NCI-H2196 treated with DMSO at 0.1 percent for 48 hours (cell line): ENCODE measurements around the gene PLCB2.

ENCODE experiments used
- DNase-seq: peaks from one replicate; lab custom pipeline; 2025; ENCODE audit not compliant: unreplicated experiment; lab: John Stamatoyannopoulos, UW

PLCB2 gene

DNA sequence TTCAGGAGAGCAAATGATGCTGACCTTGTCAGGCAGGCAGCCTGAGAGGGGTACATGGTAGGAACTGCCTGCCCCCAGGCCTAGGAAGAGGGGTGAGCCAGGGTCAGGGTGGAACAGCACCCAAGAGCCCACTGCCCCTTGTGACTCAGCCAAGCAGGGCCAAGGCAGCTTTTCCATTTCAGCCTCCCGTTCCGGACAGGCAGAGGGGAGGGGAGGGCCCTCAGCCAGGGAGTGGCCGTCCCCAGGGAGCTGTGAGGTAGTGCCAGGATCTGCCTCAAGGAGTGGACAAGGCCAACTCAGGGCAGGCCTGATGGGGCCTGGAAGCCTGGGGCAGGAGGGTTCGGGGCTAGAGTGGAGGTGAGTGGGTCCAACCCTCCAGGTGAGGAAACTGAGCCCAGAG lies 19.8 kb downstream of the PLCB2 start:
- no peak for DNase-seq

DNA sequence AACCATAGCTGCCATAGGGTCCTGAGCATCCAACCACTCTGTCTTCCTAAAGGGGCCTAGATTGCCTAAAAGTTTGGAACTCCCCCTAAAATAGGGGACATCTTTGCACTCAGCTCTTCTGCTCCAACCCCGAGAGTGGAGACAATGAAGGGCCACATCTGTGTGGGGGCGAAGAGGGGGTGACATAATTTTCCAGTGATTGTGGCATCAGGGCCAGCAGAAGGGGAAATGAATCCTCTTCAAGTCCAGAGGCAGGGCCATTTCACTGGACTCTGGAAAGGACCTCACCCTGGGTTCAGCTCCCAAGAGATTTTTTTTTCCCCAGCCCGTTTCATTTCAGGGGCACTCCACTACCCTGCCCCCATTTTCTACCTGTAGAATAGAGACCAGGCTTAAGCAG lies 20.2 kb downstream of the PLCB2 start:
- DNase-seq = no peak

DNA sequence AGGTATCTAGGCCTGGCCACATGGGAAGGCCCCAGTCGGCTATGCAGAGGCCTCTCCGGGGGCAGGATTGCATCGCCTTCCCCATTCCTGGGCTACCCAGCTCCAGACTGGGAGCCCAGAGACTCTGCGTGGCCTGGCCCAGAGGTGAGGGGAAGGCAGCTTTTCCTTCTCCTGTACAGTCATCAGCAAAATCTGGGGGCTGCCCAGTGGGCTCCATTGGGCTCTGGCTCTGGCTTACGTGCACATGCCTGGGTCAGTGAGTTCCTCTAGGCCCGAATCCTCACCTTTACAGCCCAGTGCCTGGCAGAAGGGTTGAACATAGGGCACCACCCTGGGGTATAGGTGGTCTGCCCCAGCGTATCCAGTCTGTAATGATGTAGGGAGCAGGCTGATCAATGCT lies 20.9 kb downstream of the PLCB2 start:
- no peak for DNase-seq

DNA sequence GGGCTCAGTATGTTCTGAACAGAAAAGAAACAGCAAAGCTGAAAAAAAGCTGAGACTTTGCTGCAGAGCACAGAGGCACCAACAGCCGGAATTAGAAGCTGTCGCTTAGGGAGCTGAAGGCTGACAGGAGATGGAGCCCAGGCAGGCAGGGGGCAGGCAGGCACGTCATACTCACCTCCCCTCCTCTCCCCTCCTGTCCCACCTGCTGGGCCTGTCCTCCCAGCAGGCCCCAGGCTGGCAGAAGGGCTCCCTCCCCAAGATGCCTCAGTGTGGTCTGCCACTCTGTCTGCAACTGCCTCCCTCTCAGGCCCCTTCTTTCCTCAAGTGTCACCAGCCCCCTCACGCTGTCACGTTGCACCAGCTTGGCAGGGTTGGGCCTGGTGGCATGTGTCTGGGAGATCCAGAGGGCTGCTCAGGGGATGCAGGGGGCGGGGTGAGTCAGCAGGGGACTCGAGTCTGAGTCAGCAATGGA lies 21.6 kb downstream of the PLCB2 start:
- DNase-seq = no peak

DNA sequence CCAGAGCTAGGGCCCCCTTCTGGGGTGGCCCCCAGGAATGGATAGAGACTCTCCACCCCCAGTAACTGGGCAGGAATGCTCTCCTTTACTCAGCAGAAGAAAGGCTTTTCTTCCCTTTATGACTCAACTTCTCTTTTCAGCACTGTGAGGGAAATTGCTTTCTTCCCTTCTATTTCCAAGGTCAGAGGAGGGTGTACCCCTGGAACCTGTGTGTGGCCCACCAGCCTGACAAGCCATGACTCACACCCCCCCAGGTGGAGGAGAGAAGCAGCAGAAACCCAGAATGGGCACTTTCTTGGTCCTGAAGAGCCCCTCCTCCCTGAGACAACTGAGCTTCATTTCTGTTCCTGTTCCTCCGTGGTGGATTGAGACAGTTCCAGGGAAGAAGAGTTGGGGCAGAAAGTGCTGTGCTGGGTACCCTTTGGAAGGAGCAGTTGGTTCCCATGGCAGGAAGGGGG lies 22.2 kb downstream of the PLCB2 start:
- DNase-seq = no peak

DNA sequence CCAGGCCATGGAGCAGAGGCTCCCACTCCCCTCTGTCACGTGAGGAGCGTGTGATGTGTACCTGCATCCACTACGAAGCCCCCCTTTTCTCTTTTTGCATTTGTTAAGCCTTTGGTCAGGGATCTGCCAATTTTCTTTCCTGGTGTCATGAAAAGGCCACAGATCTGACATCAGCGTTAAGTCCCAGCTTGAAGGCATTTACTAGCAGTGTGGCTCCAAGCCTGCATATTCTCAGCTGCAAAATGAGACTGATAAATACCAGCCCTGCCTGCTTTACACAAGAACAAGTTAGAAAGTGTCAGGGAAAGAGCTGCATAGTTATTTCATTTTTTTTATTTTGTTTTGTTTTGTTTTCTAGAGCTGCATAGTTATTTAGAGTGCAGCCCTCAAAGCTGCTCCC lies 22.6 kb downstream of the PLCB2 start:
- no peak for DNase-seq

DNA sequence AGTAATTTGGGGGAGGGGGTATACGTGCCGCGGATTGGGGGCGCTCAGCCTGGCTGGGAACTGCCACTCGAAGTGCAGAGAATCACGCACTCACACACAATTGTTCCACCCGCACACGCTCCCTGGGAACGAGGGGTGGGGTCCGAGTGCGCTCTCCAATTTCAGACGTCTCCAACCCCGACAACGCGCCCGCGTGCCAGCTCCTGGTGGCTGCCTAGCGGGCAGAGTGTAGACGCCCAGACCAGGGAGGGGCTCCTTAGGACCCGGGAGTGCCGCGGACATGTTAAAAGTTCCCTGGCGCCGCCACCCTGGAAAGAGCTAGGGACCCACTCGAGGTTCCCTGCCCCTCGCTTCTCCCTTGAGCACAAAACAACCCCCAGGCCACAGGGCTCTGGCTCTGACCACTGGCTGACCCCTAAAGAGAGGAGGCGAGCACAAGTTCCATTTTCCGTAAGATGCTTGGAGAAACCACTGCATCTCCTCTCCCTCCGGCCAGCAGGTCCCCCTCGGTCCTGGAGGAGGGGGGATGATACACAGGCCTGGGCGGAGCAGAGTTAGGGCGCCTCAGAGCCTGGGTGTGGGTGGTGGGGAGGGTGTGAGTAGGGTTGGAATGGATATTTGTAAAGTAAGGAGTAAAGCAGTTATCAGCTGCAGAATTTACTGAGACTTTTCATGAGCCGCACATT lies 24.0 kb downstream of the PLCB2 start:
- no peak for DNase-seq

DNA sequence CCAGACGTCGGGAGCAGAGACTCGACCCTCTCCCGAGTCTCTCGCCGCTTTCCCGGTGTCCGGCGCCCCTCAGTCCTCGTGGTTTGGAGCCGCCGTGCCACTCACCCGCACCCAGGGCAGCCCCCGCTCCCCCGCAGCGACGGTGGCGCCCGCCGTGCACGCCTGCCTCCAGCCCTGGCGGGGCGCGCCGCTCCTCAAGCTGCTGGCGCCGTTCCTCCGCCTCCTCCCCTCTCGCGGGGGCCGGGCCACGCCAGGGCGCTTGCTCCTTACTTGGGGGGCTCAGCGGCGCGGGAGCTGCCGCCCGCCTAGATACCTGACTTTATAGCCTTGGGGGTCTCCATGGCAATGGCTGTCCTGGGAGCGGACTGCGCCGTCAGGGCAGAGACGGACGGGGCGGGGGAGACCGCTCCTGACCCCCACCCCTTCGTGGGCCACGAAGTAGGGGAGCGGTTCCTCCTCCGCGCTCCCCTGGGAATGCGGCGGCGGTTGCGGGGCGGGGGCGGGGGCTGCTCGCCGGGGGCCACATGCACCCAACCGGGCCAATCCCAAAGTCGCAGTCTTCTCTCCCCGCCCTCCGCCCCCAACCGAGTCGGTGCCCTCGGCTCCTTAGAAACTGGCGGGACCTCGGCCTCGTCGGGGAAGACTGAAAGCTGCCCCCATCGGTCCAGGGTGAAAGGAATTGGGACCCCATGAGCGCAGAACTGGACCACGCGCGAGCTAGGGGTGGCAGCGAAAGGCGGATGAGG lies 24.7 kb downstream of the PLCB2 start, which contains the start of gene ANKRD63:
TSS of gene ANKRD63 (minus strand) at position 196 of the 746 bp plus-strand sequence. CDS start 478 bp downstream, outside the sequence.
- no peak for DNase-seq

DNA sequence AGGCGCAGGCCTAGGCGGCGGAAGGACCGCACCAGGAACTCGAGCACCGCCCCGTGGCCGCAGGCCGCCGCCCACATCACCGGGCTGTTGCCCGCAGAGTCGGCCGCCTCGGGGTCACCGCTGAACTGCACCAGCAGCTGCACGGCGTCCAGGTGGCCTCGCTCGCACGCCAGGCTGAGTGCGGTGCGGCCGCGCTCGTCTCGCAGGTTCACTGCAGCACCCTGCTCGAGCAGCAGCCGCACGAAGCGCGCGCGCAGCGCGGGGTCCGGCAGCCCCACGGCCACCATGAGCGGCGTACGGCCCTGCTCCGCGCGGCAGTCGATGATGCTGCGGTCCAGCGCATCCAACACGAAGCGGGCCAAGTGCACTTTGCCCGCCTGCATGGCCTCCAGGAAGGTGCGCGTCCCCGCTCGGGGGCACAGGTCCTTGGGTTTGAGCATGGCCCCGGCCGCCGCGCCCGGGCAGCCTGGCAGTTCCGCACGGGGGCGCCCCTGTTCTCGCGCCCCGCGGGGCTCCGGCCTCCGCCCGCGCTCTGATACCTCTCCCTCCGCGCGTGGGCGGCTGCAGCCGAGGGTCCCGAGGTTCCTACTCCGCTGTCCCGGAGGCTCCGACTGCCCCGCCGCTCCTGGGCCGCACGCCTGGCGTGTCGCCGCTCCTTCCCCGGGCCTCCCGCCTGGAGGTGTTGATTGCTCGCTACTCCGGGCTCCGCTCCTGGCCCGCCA lies 25.4 kb downstream of the PLCB2 start:
- DNase-seq = no peak

DNA sequence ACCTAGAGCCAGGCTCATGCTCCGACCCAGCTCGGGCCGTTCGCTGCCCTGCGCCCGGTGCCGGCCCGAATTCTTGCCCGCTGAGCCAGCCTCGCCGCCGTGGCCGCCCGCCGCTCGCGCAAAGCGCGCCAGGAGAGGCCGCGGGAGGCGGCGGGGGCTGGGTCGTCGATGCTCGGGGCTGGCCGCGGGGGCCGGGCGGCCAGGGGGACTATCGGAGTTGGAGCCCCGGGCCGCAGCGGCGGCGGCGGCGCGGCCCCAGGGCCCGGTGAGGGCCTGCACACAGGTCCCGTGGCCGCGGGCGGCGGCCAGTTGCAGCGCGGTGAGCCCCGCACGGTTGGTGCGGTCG lies 26.0 kb downstream of the PLCB2 start:
- DNase-seq = no peak

DNA sequence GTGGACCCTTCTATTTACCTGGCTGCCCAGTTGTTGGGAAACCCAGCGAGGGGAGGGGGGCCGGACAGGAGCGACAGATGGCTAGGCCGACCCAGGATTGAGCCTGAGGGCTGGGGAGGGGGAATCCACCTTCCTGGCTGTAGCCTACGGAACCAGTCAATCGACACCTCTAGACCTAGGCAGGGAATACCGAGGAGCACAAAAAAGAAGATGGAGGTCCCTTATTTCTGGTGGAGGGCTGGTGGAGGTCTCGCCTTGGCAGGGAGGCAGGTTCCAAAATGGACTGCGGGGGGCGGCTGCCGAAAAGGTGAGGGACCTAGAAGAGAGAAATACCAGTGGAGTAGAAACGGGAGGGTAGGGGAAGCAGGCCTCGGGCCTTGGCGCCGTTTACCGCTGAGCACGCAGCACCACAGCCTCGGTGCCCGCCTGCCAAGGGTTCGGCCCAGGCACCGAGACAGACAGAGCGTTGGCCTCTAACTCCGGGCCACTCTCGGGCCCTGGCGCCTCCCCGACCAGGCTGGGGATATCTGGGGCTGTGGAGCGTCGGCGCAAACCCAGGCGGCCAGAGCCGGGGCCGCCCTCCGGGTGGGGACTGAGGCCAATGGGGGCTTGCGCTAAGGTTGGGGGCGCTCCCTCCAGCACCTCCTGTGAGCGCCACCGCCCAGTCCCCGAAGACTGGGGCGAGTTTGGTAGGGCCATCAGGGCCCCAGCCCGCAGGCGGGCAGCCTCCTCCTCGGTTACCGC lies 26.5 kb downstream of the PLCB2 start:
- no peak for DNase-seq

DNA sequence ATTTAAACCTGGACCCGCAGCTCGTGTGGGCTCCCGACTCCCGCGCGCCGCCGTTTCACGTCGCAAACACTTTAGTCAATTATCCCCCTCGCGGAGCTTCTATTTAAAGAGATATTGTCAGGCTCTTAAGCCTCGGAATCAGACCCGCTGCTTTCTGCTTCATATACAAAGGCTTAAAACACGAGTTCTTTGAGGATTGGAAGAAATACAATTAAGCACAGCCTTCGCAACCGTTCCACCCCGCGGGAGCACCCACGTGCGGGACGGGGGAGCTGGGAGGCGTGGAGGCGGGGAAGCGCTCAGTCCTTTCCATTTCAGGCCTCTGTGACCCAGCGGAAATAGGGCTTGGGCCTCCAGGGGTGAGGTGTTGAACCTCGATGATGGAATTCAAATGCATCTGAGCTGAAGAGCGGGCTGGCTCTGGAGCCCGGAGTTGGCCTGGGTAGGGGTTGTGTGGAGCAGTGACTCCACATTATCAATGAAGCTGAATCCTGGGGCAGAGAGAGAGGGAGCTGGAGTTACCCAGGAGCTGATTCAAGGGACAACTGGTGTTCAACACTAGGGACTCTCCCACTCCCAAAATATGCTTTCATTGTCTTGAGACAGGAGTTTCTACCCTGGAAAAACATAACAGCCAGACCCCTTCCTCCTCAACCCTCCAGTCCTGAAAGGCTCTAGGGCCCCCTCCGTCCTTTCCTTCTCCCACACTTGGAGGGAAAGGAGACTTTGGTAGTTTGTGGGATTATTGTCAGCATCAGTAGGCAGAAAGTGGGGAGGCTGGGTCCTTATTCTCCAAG lies 27.3 kb downstream of the PLCB2 start:
- no peak for DNase-seq

DNA sequence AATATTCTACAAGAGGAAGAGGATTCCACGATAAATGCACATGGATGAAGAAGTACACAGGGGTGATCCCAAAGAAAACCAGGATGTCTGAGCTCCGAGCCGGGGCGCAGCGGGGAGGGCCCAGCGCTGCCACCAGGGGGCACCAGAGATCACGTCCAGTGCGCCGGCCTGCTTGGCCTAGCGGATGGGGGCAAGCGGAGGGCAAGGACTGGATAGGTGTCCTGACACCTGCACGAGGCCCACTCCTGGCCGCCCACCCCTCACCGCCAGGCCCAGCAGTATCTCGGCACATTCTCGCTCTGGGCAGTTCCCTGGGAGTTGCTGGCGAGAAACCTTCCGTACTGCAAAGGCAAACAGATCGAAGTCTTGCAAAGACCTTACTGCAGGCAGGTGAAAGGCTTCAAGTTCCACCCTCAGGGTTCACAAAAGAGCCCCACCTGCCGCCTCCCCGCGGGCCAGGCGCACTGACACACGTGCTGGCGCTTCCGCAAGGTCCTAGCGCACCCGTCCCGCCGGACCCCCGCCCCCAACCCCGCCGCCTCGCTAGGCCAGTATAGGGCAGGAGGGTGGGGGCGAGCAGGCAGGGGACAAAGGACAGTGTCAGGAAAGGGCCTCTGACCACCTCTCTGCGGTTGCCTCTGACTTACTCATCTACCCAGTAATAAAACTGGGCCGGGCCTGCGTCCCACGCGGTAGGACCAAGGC lies 28.1 kb downstream of the PLCB2 start:
- DNase-seq = no peak

DNA sequence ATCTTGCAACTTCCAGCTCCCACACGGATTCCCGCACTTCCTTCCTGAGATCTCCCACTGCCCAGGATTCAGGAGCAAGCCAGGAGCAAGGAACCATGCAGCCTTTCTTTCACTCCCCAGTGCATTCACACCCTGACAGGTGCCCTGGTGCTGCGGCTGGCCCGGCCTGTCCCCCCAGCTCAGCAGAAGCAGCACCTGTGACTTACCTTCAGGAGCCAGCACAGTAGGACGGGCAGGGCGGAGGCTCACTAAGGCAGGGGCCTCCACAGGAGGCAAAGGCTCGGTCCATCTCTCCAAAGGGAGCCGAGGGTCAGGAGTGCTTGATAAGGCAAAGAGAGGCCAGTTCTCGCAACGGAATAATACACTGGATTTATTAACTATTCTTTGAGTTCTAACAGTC lies 29.7 kb downstream of the PLCB2 start:
- DNase-seq = no peak

DNA sequence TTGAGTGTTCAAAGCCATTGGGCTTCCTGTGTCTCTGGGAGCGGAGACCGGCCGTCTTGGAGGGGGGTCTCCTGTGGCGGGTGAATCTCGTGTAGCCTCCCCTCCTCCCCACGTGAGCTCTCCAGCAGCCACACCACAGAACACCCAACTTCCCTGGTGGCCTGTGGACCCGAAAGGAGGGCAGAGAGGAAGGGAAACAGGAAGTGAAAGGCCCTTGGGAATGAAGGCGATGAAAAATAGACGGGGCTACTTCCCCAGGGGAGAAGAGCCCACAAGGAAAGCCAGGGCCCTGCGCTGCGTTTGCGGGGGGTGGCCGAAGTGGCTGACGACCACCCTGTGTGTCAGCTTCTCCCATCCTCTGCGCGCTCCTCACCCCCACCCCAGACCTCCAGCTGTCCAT lies 30.3 kb downstream of the PLCB2 start:
- no peak for DNase-seq

DNA sequence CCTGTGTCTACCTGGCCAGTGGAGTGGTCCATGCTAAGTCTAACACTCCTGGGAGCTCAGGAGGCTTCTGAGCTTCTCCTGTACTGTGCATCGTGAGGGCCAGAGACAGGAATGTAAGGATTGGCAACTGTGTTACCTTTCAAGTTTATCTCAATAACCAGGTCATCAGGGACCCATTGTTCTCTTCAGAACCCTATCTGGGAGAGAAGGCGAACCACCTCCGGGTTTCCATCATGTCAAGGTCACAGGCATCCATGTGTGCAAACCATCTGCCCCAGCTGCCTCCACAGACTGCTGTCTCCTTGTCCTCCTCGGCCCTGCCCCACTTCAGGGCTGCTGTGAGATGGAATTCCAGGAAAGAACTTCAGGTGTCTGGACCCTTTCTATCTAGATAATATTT lies 30.8 kb downstream of the PLCB2 start:
- DNase-seq = no peak

DNA sequence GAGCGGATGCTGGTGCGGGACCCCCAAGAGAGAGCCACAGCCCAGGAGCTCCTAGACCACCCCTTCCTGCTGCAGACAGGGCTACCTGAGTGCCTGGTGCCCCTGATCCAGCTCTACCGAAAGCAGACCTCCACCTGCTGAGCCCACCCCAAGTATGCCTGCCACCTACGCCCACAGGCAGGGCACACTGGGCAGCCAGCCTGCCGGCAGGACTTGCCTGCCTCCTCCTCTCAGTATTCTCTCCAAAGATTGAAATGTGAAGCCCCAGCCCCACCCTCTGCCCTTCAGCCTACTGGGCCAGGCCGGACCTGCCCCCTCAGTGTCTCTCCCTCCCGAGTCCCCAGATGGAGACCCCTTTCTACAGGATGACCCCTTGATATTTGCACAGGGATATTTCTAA lies 31.8 kb downstream of the PLCB2 start:
- DNase-seq = no peak

DNA sequence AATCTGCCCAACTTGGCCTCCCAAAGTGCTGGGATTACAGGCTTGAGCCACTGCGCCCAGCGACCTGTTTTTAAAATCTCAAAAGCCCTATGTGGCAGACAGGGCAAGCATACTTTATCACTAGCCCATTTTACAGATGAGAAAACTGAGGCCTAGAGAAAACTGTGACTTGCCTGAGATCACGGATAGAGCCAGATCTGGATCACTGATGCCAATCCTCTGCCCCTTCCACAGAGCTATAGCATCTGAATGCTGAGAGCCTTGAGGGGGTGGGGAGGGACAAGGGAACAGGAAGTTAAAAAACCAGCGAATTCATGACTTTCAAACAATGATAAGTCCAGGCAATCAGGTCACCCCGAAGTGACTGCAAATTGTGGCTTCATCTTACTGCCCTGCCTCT lies 32.2 kb downstream of the PLCB2 start:
- DNase-seq = no peak

DNA sequence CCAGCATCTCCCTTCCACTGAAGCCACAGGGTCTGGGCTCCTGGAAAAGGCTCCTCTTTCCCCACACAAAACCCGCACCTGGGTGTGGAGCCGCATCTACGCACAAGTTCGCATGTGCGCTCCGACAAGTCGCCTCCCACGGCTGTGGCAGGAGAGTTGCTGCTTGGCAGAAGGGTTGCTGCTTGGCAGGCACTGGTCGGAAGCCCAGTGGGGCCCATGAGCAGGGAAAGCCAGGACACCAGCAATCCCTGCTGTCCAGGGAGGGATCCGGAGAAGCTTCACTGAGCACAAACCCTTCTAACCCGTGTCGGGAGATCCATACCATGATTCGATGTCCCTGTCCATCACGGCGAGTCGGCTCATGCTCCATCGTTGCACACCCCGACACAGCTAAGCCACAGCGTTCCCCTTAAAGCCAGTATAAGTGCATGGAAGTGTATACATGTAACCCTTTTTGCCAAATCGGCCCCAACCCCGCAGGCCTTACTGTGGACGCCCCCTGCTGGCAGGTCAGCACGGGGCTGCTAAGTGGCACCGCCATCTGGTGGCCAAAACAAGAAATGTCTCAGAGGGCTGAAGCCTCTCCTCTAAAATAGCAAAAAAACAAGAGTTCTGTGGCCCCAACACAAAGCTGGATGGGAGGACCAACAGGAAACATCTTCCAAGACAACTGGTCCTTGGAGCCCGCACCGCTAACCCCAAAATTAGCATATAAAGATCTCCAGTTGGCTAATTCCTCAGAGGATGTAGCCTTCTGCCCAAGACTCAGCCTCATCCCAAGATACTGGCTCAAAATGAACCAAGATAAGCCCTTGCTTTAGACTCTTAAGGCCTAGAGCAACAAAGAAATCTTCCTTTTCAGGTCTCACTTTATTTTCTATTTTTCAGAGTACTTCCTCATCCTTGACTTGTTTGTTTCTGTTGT lies 33.1 kb downstream of the PLCB2 start:
- DNase-seq = peak; percentile 35
